HUDEP-2 (cell line): ENCODE measurements around the gene PPP1R18.
"Not testable (repeated sequence)": the region's sequence is repeated elsewhere in the genome, so short reads cannot be mapped to it uniquely, and the experiment has no call there.

Experiments
- DNase-seq, 76 experiments: peaks; one replicate each; lab custom pipeline; 2025; ENCODE audit not compliant: unreplicated experiment in 76 of 76; lab: John Stamatoyannopoulos, UW

PPP1R18 gene

DNA sequence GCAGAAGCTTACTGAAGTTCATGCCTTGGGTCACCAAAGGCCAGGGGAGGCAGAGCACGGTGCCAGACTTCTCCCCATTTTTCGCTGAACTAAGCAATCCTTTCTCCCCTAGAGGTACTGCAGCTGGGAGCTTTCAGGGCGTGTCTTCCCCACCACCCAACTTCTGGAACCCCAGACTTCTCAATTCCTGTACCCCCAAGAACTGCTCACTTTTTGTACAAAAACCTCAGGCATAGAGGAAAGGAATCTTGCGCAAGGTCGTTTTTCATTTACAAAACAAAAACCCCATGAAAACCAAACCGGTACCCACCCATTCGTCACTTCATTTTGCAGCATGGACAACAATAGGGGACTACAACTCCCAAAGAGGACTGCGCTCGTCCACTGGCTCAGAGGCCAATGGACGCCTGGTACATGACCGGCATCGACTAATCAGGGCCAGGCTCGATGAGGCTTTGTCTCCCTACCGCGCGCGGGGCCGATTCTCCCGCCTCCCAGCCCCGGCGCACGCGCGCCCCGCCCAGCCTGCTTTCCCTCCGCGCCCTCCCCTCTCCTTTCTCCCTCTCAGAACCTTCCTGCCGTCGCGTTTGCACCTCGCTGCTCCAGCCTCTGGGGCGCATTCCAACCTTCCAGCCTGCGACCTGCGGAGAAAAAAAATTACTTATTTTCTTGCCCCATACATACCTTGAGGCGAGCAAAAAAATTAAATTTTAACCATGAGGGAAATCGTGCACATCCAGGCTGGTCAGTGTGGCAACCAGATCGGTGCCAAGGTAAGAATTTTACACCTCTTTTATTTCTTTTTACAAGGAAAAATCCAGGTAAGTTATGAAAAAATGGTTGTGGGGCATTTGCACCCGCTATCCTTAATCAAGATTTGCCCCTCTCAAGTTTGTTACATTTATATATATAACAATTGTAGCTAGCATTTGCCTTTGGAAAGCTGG, 33.6 kb upstream of the PPP1R18 start, which contains the start of gene TUBB:
TUBB (plus strand) TSS at position 562 of the 947 bp plus-strand sequence; CDS start at position 717, 155 bp downstream.
- peak in 75 of 76 experiments; percentile 66 to 99 (median 97) for DNase-seq

DNA sequence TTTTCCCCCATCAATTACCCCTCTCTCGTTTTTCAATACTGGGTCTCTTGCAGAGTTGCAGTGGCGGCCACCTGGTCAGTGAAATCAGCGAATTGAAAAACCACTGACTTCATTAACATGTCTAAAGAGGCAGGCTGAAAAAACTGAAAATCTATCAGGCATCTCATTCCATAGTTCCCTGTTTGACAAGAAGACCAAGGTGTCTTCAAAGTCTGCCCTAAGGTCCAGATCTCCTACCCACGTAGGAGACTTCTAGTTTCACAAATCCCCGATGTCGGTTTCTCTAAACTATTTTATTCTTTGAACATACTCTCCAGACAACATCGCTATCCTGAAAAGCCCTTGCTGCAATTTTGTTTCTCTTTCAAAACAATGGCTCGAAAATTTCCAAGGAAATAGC, 32.9 kb upstream of the PPP1R18 start:
- peak in 3 of 76 experiments; percentile 30 to 52 (median 40) for DNase-seq

DNA sequence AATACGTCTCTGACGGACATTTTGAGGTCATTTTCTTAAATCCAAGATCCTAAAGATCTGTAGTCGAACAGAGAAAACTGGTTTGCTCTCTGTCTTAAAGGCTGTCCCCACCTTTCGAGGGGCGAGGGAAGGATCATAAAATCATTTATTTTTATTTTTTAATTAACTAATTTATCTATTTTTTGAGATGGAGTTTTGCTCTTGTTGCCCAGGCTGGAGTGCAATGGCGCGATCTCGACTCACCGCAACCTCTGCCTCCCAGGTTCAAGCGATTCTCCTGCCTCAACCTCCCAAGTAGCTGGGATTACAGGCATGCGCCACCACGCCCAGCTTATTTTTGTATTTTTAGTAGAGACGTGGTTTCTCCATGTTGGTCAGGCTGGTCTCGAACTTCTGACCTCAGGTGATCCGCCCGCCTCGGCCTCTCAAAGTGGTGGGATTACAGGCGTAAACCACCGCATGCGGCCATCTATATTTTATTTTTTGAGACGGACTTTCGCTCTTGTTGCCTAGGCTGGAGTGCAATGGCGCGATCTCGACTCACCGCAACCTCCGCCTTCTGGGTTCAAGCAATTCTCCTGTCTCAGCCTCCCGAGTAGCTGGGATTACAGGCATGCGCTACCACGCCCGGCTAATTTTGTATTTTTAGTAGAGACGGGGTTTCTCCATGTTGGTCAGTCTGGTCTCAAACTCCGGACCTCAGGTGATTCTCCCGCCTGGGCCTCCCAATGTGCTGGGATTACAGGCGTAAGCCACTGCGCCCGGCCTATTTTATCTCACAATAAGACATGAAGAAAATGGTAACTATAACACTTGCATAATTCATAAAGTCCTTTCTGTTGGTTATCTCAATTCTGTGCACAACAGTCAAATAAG, 31.6 kb upstream of the PPP1R18 start:
- not testable (repeated sequence) for DNase-seq

DNA sequence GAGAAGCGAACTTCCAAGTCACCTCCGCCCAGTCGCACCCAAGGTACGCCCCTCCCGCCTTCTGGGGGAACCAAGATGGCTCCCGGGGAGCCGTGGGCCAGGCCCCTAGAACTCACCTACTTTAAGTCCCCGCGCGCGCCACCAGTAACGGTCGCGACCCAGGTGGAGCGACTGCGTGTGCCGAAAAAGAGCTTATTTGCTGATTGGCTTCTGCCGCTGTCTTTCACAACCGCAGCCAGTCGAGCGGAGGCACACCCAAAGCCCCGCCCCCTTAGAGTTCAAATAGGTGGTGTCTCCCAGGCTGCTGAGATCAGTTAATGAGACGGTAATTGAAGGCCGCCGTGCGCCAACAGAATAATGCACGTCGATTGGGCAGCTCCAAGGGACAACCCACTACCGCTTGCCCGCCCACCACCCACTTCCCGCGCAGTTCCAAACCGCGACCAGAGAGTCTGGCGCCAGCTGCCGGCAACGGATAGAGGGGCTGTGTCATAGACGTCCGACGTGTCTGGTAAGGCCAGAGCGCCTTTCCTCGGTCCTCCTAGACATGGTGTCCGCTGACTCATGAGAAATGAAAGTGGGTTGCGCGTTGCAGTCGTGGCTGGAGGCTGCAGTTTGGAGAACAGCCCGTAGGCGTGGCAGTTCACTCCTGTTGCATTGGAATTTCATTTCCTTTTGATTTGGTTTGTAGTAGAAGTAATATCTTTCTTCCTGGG, 30.8 kb upstream of the PPP1R18 start, which contains the start of gene MDC1:
MDC1 (minus strand) TSS at position 153 of the 716 bp plus-strand sequence. CDS start 2,106 bp downstream, outside the sequence.
- DNase-seq: peak; percentile 87 to 100 (median 100)

DNA sequence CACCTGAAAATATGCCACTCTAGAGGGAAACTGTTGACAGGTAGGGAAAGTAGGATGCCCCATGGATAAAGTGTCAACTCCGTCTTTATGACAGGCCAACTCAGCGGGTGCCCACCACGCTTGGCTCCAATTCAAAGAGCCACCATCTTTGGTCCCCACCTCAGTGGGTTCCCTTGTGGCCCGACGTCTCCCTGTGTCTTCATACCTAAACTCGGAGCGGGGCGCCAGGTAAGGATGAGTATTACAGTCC, 30.4 kb upstream of the PPP1R18 start:
- DNase-seq: no peak

DNA sequence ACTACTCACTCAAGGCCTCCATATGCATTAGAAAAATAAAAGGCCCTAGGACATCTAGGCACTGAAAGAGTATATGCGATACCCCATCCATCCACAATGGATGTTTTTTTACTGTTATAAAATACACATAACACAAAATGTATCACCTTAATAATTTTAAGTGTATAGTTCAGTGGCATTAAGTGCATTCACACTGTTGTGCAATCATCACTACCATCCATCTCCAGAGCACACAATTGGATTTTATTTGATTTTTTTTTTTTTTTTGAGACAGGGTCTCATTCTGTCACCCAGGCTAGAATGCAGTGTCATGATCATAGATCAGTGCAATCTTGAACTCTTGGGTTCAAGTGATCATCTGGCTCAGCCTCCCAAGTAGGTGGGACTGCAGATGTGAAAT, 27.8 kb upstream of the PPP1R18 start:
- no peak for DNase-seq

DNA sequence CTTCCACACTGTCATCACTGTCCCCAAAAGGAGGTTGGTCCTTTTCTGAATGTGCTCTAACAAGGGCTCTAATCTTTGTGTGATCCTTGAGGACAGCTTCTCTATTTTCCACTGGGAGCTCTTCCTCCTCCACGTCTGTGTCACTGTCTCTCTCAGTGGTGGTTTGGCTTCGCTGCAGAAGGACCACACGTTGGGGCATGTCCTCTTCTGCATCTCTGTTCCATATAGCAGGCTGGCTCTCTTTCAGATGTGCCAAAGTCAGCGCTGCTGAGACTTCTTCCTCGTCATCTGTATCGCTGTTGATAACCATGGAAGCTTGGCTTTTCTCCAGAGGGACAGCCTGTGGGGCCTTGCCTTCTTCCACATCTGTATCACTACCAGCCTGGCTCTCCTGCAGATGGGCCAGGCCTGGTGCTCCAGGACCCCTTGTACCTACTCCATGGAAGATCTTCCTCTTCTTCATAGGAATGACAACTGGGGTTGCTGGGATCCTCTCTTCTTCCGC, 26.0 kb upstream of the PPP1R18 start:
- peak in 56 of 76 experiments; percentile 18 to 88 (median 53) for DNase-seq

DNA sequence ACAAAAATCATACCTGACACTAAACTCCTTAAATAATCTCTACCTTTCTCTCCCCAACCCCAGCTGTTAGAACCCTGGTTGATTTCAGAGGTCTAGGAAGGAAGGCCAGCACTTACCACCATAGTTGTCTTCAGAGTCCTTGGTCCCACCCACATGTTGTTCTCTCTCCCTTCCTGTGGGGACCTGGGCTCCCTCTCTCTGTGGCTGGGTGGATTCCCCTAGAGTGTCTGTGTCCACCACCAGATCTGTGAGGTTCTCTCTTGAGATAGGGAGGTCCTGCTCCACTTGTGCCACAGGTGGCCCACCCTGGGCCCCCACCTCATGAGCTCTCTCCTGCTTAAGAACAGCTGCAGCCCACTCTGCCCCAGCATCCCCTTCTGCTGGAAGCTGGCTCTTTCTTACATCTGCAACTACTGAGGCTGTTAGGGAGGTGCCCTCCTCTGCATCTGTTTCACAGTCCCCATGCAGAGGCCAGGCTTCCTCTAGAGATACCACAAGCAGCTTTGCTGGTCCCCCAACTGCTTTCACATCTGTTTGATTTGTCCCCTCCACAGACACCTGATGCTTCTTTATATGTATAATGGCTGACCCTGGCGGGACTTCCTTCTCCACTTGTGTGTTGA, 25.4 kb upstream of the PPP1R18 start:
- DNase-seq: no peak

DNA sequence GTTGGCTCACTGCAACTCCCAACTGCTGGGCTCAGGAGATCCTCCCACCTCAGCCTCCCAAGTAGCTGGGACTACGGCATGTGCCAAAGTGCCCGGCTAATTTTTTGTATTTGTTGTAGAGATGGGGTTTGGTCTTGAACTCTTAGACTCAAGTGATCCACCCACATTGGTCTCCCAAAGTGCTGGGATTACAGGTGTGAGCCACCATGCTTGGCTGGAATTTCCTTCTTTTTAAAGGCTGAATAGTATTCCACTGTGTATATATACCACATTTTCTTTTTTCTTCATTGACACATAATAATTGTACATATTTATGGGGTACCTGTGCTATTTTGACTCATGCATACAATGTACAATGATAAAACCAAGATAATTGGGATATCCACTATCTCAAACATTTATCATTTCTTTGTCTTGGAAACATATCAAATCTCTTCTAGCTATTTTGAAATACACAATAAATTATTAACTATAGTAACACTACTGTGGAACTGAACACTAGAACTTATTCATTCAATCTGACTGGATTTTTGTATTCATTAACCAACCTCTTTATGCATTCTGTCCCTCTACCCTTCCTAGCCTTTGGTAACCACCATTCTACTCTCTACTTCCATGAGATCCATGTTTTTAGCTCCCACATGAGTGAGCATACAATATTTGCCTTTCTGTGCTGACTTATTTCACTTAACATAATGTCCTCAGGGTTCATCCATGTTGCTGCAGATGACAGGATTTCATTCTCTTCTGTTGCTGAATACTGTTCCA, 22.8 kb upstream of the PPP1R18 start:
- no peak for DNase-seq

DNA sequence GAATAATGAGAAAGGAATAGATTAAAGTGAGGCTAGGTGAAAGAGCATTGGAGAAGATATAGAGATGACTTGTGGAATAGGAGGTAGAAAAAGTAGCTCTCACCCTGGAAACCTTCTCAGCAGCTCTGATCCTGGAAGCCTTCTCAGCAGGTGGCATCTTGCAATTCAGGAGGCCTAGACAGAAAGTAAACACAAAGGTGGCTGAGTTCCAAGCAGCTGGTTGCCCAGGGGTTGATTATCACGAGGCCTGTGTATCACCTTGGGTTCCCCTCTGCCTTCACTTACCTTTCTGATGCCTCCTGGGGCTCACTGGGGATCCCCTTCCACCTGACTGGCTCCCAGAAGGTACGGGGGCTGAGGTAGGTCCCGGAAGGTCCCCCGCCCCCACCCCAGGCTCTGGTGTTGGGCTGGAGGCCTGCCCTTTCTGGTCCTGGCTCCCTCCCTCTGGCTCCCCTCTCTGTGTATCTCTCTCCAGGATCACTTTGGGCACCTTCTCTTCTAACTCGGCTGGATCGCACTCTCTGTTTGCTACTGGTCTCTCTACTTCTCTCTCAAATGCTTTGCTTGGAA, 20.9 kb upstream of the PPP1R18 start:
- no peak for DNase-seq

DNA sequence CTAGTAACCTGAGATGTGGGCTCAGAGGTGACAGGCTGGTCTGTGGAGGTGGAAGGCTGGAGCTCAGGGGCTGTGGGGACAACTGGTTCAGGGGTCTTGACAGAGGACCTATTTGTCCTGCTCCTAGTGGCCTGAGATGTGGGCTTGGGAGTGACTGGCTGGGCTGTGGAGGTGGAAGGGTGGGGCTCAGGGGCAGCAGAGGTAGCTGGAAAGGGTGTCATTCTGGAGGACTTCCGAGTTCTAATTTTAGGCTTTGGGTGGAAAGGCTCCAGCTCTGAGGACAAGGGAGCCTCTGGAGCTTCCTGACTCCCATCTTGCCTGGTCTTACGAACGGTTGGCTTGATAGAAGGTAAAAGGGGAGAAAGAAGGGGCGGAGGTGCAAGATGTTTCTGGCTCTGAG, 19.2 kb upstream of the PPP1R18 start:
- no peak for DNase-seq

DNA sequence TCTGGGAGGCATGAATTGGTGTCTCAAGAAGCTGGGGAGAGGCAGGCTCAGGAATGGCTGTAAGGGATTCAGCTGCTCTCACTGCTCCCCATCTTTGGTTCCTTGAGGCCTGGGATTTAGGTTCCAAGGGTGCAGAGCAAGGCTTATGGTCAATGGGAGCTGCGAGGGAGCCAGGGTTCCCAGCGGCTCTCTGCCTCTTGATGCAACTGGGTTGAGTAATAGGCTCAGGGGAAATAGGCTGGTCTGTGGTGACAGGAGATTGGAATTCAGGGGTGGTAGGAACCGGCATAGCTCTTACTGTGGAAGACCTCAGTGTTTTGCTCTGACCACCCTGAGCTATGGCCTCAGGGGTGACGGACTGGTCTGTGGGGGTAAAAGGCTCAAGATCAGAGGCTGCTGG, 17.4 kb upstream of the PPP1R18 start:
- no peak for DNase-seq

DNA sequence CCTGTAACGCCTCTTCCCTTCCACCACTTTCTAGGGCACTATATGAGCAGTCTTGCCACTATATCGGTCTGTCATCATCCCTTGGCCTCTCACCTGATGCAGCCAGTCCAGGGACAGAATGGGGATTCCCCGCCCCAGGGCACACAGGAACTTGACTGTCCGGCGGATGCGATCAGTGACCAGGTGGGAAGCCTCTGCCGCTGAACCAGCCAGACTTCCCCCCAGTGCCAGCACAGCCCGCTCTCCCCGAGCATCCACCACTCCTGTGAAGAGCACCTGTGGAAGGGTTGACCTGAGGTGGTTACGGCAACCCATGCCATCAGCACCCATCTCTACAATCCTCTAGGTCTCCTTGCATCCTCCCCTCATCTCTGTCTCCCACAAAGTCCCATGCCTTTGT, 16.6 kb upstream of the PPP1R18 start:
- DNase-seq: no peak

DNA sequence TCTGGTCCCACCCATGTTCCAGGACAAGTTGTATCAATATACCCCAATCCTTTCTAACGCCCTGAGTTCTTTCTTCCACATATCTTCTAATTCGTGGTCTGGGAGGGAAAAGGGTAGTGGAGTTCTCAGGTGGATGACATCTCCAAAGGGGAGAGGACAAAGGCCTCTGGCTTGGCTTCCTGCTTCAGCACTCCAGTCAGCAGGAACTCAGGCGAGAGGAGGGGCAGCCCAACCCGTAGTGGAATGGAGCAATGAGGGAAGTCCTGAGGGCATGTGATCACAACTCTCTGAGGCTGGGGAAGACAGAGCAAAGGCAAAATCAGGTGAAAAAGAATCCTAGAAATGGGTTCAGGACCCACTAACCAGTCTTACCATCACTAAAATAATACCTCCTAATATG, 13.9 kb upstream of the PPP1R18 start:
- no peak for DNase-seq

DNA sequence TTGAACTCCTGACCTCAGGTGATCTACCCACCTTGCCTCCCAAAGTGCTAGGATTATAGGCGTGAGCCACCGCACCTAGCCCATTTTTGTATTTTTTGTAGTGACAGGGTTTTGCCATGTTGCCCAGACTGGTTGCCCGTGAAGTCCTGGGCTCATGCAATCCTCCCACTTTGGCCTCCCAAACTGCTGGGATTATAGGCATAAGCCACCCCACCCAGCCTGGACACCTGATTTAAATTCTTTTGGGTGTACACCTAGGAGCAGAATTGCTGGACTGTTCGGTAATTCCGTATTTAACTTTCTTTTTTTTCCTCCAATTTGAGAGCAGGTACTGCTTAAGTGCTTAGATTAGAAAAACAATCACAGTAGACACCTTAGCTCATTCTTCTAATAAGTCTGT, 10.0 kb upstream of the PPP1R18 start:
- no peak for DNase-seq

DNA sequence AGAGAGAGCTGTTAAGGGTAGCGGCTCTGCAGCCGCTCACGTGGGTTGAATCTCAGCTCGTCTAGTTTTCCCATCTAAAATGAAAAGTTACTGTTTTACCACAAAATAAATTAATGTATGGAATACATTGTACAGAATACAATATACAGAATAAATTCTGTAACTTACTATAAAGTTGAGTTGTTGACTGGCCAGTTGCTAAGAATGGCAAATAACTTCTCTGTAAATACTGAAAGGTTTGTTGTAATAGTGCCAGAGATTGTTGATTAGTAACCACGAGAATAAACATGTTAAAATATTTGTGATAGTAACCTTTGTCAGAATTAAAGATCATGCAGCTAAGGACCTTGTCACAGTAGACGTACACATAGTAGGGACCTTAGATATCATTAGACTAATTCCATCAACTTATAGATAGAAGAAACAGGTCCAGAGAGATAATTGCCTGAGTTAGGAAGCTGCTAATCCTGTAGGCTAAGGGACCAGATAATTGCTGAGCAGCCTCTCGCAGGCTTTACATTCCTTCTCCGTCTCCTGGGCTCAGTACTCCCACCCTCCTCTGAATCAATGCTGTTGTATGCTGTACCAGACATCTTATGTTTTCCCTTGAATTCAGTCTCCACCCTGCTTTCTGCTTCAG, 4.9 kb upstream of the PPP1R18 start:
- no peak for DNase-seq

DNA sequence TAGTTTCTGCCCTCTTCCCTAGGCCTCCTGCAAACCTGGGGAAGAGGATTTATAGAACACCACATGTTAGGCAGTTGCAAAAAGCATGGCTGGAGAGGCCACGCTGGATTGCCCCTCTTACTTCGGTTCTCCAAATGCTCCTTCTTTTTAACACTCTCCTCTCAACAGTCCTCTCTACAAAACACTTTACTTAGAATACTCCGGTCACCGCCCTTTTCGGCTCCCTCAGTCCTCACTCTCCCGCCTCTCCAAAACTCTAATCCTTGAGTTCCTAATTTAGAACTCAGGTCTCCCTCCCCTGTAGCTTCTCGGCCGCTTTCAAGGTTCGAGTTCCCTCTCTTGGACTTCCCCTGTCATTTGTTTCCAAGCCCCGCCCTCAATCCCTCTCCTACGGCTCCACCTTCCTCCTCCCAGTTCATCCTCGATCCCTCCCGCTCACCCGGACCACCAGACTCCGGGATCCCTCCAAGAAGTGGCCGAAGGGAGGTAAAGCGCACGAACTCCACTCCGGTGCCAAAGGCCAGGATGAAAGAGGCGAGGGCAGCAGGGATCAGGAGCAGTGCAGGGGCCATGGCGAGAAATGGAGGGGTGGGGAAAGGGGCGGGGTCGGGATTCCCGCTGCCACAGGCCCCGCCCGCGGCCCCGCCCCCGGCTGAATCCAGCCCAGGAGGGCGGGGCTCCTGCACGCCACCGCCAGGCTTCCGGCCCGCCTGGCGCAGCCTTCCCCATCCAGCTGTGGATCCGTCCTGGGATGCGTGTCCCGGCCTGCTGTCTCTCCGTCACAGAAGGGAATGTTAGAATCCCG, 4.2 kb upstream of the PPP1R18 start, which contains the start of gene NRM:
NRM (minus strand) TSS at position 582 of the 805 bp plus-strand sequence; CDS start at position 572, 10 bp downstream.
- DNase-seq: peak in 70 of 76 experiments; percentile 25 to 97 (median 74)

DNA sequence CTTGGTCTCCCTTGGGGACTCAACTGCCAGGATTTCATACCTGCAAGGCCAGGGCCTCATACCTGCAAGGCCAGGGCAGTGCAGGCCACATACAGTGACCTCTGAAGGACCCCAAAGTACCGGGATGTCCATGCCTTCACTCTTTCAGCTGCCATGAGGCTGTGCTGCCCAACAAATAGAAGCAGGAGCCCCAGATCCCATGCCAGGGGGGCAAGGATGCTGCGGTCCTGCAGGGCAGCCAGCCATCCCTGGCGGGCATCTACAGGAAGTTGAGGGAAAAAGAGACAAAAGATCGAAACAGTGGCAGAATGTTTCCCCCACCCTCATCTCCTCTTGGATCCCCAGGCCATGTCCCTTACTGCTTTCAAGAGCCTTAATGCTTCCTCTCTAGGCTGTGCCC, 3.5 kb upstream of the PPP1R18 start:
- no peak for DNase-seq
